ENCODE measurements around the gene PMEPA1.

DNA sequence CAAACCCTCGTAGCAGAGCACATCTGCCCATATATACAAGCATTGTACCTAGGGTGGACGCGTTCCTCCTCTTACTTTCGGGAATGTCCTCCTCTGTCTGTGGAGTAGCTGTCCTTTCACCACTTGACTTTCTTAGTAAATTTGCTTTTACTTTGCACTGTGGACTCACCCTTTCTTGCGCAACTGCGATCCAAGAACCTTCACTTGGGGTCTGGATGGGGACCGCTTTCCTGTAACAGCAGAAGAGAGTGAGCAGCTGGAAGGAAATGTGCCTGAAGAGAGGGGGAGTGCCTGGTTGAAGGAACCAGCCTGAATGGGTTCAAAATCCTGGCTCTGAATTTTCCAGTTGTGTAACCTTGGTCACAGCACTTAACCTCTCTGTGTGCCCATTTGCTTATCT, 40.1 kb upstream of the PMEPA1 start:
- TF ChIP-seq CTCF (IDR thresholded peaks at IDR 0.05; ENCODE audit: low read depth, low read length, poor library complexity, severe bottlenecking): no peak
- TF ChIP-seq EZH2phosphoT487 (IDR thresholded peaks at IDR 0.05; ENCODE audit: borderline replicate concordance, low read length): no peak
